Activated CD4-positive, alpha-beta T cell treated with anti-CD3 and anti-CD28 coated beads, Interleukin-2, amount 50 U/mL, for 4 hours (primary cell): ENCODE measurements around the gene OR2AT4.
A peak's percentile ranks its signal among the peaks of the same experiment; 100 is the strongest.
"Not testable (repeated sequence)": the region's sequence is repeated elsewhere in the genome, so short reads cannot be mapped to it uniquely, and the experiment has no call there.

ENCODE experiments used
- DNase-seq, 2 experiments: peaks; one replicate each; pipeline ENCODE4 v3.0.0-alpha.2; 2020

The OR2AT4 gene

DNA sequence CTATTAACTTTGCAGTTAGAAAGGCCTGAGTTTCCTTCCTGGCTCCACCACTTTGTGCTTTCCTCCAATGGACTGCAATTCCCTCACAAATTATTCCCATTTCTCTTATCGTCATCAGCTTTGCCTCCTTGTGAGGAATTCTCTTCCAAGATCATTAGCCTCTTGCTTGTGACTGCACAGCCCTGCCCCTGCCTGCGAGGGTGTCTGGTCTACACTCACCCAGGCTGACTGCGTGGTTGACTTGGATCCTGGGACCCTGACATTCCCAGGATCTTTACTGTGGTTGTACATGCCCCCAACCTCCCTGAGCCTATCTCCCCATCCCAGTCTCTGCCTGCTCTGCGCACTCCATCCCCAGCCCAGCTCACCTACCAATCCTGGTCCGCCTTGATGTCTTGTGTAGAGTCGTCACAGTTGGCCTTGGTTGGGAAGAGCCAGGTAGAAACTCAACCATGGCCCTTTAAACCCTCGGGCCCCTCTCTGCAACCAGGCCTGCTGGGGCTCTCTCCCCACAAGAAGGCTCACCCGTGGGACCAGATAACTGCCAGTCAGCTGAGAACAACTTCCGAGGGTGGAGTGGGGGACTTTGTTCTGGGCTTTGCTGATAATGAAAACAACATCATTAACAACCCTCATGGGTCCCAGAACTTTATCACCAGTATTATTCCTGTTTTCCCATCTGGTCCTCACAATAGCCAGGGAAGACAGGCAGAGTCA is at the start of gene OR2AT4:
Gene OR2AT4, minus strand, starts transcription at position 421 of the 717 bp plus-strand sequence.
- no peak for DNase-seq

DNA sequence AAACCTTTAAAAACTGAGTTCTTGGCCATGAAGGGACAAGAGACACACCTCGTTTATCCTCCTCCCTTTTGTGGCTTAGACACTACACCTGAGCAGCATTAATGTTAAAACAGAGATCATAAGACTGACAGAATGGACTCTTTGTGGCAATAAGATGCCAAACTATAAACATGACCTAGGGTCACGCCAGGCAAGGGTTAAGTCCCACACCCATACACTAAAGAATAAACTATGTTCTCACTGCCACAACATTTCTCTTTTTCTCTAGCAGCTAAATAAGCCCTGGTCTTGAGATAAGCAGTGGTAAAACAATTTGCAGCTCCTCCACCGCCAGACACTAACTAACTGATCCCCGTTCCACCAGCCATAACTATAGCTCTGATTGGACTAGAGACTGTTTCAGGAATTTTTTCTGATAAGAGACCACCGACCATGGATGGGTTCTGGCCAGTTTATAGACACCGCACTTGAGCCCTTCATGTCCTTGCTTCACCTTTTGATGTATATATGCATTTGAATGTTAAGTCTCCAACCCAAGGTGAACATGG is 49.4 kb upstream of the OR2AT4 start:
- DNase-seq, result no peak

DNA sequence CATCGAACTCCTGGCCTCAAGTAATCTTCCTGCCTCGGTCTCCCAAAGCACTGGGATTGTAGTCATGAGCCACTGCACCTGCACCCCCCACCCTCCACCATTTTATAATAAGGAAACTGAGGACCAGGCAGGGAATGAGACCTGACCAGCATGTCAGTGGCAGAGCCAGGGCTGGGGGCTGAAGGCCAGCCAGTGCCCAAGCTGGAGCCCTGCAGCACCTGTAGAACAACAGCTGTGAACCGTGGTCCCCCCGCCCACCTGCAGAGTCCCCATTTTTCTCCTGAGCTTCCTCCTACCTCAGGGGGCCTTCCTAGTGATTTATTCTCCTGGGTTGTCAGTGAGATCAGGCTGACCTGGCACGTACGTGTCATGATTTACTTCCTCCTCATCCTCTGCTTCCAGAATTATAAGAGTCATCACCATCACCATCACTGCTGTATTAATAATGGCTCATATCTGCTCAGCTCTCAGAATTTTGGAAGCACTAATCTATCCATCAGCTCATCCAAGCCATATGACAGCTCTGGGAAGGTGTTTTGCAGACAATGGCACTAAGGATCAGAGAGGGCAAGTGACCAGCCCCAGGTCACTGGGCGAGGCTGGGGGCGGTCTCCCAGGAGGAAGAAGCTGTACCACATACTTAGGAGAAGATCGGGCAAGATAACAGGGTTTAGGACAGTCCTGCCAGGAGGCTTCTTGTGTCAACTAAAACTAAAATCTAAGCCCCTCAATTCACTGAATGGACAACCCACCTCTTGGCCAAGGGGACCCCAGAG is 48.7 kb upstream of the OR2AT4 start:
- no peak for DNase-seq

DNA sequence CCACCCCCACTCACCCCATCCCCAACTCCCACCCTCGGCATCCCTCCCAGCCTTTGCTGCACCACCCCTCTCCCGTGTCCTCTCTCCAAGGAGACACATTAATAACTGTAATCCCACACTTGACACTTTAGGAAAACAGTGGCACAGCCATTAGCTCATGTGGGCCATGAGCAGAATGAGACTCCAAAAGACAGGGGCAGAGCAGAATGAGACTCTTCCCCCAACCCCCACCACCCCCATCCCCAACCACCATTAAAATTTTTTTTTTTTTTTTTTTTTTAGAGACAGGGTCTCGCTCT is 48.0 kb upstream of the OR2AT4 start:
- DNase-seq, result no peak

DNA sequence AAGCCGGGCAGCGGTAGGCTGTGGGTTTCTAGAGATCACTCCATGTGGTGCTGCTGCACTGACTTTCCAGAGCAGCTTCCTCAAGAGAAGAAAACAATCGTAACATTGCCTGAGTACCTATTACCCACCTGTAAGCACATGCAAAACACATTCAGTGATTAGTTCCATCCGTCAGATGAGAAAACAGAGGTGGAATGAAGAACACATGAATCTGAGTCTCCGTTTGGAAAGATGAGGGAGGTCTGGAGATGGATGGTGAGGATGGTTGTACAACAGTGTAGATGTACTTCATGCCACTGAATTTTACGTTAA is 46.7 kb upstream of the OR2AT4 start:
- no peak for DNase-seq

DNA sequence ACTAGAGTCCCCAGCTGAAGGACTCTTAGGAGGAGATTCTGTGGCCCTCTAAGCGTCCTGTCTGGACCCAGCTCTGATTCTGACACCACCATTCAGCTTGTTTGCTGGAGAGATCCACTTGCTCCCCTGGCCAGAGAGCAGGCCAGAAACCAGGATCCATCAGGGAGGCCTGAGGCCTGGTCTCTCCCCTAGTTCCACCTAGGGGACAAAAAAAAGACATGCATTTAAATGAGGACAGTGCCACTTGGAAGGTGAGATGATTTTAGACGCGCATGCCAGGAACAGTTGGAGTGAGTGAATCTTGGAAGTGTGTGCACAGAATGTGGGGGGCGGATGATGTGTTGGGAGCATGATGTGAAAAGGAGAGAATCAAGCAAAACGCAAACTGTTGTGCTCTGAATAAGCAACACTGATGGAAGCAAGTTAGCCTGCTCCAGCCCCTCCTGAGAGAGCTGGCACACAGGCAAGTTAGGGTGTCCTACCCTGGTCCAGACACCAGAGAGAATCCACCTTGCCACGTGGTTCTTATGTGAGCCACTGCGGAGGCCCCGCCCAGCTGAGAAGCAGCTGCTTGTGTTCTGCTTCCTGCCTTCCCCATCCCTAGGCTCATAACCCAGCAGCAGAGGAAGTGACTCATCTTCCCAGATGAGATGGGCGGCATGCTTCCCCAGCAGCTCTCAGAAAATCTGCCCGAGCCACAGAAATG is 46.2 kb upstream of the OR2AT4 start:
- DNase-seq, result peak; percentile 66 to 72

DNA sequence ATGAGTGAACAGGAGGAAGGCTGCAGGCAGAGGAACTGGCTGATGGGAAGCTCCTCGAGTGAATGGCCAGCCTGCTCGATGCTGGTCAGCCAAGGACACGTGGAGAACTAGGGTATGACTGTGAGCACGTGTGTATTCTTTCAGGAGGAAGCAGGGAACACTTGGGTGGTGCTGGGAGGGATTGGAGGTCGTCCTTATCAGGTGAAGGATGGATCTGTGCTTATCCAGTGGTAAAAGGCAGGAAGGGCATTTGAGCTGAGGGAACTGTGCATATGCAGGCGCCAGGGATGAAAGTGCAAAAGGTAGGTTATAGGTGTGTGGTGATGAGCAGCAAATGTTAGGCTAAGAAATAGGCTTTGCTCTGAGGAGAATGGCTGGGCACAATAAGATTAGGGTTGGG is 44.5 kb upstream of the OR2AT4 start:
- no peak for DNase-seq

DNA sequence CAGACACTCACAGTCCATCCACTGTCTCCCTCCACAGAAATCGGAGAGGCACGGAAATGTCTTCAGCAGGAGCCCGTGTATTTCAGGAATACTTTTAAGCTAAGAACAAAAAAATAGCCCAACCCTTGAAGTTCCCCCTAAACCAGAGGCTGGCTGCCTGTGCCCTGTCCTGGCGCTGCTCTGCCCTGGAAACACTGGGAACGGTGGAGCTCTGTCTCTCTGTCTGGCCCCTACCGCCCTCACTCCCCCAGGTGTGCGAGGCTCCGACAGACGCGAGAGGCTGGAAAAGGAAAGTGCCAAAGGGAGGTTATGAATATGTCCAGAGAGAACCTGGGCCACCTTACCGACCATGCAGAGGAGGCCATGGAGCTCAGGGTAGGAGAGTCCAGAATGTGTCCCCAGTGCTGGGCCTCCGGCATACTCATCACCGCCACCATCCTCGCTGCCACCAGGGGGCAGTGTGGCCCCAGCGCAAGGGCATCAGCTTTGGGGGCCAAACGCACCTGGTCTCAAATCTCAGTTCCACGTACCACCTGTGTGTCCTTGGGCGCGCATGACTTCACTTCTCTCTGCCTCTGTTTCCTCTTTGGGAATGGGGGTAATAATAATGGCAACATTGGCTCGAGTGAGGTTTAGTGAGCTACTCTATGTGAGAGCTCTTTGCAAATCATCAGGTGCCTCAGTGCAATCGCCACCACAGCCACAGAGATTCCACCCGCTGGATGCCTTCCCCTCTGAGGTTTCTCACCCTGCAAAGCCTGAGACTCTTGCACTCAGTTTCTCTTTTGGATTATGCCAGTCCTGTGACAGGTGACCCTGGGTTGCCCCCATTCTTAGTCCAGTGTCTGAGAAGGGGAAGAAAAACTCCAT is 43.8 kb upstream of the OR2AT4 start:
- DNase-seq, result peak; percentile 72 to 76

DNA sequence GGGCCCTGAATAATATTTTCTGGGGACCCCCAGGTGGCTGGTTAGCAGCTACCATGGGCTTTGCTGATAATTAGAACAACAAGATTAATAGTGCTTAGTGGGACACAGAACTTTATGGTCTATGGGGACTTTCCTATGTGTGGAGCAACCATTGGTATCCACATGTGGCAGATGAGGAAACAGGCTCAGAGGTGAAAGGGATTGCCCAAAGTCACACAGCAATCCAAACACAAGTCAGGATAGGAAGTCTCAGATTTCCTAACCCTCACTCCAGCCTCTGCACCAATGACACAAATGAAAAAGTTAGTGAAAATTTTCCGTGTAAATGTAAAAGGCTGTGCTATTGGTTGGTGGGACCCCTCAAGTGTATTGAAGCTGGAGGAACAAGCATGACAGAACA is 39.0 kb upstream of the OR2AT4 start:
- DNase-seq, result no peak

DNA sequence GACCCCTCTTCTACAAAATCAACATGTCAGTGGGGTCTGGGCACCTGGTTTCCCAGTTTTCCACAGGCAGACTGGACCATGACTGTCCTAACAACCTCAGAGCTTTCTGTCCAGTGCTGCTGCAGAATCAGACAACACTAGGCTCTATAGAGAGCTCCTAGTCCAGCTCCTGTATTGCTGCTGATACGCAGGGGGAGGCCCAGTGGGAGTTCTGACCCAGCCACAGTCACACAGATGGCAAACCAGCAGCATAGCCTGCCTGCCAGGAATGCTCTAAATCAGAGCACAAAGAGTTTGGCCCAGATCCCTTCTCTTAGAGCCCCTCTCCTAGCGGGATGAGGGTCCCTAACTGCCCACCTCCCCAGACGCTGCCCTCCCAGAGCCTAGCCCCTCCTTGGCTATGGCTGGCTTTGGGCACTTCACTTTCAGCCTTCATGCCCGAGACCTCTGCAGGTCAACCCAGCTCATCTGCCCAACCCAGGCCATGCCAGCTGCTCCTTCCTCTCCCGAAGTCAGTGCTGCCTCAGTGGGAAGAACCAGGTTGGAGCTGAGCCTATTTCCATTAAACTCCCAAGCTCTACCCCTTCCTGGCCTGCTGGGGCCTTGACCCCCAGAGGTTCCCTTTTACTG is 38.5 kb upstream of the OR2AT4 start:
- DNase-seq, result no peak

DNA sequence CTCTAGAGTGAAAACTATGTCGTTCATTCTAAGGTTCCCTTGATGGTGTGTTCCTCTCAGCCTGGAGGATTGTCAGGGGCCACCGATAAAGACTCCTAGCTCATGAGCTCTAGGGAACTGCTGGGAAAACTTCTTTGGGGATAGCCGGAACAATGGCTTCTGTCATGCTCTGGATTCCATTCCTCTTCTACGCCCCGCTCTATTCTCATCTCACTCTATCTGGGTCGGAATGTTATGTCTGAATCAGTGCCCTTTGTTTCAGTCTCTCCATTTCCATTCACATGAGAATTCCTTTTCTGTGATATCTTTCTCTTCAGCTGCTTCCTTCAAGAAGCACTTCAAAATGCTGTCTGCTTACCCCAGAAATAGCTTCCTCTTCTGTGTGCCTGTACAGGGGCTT is 37.3 kb upstream of the OR2AT4 start:
- no peak for DNase-seq

DNA sequence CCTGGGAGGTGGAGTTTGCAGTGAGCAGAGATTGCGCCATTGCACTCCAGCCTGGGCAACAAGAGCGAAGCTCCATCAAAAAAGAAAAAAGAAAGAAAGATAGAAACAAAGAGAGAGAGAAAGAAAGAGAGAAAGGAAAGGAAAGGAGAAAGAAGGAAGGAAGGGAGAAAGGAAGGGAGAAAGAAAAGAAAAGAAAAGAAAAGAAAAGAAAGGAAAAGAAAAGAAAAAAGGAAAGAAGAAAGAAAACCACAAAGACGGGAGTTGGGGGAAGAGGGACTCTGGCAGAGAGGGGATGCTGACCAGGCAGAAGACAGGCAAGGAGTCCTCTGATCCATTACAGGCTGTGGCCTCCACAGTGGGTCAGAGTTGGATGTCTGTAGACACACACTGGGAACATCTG is 35.4 kb upstream of the OR2AT4 start:
- DNase-seq, result no peak

DNA sequence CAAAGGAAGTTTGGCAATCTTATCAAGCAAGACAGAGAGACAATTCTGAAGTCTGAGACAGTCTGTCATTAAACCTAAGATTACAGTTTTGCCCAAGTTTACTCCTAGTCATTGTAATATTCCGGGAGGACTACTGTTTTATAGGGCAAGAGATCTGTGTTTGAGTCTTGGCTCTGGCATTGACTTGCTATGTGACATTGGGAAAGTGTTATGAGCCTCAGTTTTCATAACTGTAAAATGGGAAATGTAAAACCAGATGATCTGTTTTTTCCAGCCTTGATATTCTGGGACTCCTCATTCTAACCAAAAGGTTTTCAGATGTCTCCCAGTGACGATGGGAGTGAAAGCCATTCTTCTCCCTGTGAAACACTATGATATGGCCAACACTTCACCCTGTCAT is 29.9 kb upstream of the OR2AT4 start:
- DNase-seq, result no peak

DNA sequence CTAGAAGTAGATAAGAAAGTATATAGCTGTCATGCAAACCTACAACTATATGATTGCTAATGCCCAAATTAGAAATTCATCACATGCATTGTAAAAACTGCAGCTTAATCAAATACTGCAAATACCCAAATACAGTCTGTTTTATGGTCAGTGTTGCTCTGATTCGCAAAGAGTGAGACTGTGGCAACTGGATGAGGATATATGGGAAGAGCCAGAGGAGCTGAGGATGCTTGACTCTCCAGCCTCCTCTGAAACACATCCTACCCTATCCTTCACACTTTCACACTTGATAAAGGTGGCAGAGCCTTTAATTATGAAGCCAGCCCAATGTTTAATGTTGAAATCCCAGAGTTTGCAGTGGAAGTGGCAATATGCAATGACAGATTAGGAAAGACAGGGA is 21.9 kb upstream of the OR2AT4 start:
- DNase-seq, result no peak

DNA sequence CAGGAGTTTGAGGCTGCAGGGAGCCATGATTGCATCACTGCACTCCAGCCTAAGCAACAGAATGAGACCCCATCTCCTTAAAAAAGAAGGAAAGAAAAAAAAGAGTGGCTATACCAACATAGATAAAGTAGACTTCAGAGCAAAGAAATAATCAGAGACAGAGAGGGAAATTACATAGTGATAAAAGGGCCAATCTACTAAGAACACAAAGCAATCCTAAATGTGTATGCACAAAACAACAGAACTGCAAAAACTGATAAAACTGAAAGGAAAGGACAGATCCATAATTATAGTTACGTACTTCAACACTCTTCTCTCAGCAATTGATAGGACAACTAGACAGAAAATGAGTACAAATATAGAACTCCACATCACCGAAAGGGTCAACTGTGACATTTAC is 17.8 kb upstream of the OR2AT4 start:
- DNase-seq, result no peak

DNA sequence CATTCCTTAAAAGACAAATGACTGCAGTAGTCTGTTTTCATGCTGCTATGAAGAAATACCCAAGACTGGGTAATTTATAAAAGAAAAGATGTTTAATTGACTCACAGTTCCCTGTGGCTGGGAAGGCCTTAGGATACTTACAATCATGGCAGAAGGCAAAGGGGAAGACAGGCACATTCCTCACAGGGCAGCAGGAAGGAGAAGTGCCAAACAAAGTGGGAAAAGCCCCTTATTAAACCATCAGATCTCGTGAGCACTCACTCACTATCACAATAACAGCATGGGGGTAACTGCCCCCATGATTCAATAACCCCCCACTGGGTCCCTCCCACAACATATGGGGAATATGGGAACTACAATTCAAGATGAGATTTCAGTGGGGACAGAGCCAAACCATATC is 16.4 kb upstream of the OR2AT4 start:
- no peak for DNase-seq

DNA sequence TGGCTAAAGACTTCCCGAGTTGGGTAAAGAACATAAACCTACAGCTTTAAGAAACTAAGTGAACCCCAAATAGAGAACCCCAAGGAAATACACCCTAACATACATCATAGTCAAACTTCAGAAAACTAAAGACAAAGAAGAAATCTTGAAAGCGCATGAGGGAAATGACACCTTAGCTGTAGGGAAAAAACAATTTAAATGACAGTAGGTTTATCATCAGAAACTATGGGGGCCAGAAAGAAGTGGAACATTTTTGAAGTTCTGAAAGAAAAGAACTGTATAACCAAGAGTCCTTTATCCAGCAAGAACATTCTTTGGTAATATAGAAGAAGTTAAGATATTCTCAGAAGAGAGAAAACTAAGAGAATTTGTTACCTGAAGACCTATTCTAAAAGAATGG is 15.5 kb upstream of the OR2AT4 start:
- DNase-seq, result no peak

DNA sequence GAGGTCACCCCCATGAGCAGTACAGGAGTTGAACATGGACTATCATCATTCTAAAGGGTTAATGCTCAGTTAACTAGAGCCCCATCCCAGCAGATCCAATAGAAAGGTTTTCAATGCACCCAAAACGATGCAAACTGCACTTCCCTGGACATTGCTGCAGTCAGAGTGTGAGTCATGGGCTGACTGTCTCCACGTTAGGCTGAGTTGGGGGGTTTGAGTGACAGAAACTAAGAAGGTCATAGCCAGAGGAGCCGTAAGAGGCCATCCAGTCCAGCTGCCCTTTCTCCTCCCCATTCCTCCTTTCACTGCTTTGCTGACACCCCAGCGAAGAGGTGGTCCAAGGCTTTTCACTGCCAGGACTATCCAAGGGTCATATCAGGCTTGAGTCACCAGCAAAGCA is 10.5 kb upstream of the OR2AT4 start:
- DNase-seq, result no peak

DNA sequence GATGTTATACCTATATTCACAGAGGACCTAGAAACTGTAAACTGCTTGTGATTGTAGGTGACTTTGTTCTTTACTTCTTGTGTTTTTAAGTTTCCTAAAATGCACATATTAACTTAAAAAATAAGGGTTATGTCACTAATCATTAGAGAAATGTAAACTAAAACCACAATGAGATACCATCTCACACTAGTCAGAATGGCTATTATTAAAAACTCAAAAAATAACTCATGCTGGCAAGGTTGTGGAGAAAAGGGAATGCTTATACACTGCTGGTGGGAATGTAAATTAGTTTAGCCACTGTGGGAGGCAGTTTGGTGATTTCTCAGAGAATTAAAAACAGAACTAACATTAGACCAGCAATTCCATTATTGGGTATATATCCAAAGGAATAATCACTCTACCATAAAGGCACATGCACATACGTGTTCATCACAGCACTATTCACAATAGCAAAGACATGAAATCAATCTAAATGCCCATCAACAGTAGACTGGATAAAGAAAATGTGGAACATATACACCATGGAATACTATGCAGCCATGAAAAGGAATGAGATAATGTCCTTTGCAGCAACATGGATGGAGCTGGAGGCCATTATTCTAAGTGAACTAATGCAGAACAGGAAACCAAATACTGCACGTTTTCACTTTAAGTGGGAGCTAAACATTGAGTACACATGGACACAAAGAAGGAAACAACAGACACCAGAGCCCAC is 9.4 kb upstream of the OR2AT4 start:
- DNase-seq, result not testable (repeated sequence)

DNA sequence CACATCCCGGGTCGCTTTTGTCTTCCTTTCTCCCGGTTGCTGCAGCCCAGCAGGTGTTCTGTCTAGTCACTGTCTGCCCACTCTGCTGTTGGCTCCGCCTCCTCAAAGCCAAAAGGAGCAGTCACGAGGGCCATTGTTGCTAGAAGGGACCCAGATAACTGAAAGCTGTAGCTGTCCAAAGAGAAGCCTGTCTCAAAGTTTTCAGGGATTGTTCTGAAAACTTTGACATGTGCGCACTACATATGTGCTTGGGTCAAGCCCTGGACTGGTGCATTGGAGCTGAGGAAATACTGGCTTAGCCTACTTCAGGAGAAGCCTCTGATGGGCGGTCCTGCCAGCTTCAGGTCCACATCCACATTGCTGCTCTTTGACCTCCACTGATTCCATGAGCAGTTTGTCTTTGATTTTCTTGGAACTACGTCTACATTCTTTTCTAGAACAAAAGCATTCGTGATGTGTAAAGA is 8.8 kb upstream of the OR2AT4 start:
- DNase-seq, result no peak

DNA sequence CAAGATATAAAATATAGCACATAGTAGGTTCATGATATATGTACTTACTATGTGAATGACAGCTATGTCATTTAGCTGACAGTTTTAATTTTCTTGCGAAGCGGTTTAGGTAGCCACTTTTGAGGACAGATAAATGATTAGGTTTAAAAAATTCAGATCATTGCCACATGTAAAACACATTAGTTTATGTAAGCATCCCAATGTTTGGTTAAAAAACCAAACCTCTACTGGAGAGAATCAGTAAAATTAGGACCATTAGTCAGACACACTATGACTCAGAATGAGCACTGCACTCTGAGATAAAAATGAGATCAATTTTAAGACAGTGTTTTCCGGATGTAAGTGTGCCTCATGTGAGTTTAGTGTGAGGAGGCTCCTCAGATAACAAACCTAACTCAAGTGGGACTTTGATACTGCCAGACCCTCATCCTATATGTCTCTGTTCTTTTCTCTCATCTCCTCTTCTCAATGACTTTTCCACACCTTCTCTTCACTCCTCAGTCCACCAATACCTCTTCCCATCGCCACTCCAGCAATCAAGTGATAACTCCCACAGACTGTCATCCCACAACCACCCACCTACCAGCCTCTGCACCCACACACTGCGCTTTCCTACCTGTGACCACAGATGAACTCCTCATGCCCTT is 6.8 kb upstream of the OR2AT4 start:
- no peak for DNase-seq
